Osteocyte (in vitro differentiated cells): ENCODE data around the gene ANKRD22. TPM values are rescaled to one million over a fixed set of nuclear protein-coding genes. Genes with fewer than 3 reads are reported as not detected.

ENCODE experiments used
- DNase-seq: peaks from one replicate; pipeline ENCODE4 v3.0.0; 2021; ENCODE audit warnings: mixed read lengths; ENCODE audit not compliant: unreplicated experiment; ENCODE audit errors: extremely low spot score
- H3K27ac Mint-ChIP-seq: one replicate; pipeline ENCODE4 v1.8.0; 2021; ENCODE audit warnings: mild to moderate bottlenecking, mixed read lengths; ENCODE audit not compliant: unreplicated experiment
- H3K27me3 Mint-ChIP-seq: one replicate; pipeline ENCODE4 v1.8.0; 2021; ENCODE audit warnings: mixed read lengths; ENCODE audit not compliant: unreplicated experiment
- H3K36me3 Mint-ChIP-seq: one replicate; pipeline ENCODE4 v1.8.0; 2021; ENCODE audit warnings: mixed read lengths; ENCODE audit not compliant: unreplicated experiment
- H3K4me1 Mint-ChIP-seq: one replicate; pipeline ENCODE4 v1.8.0; 2021; ENCODE audit warnings: mixed read lengths; ENCODE audit not compliant: unreplicated experiment
- H3K4me3 Mint-ChIP-seq: one replicate; pipeline ENCODE4 v1.8.0; 2021; ENCODE audit warnings: mild to moderate bottlenecking, moderate library complexity, mixed read lengths; ENCODE audit not compliant: unreplicated experiment
- H3K9me3 Mint-ChIP-seq: one replicate; pipeline ENCODE4 v1.8.0; 2021; ENCODE audit warnings: mixed read lengths; ENCODE audit not compliant: unreplicated experiment
- CTCF ChIP-seq: fragments of 200-600 bp; sonication (generic); IDR thresholded peaks from 2 replicates; pipeline ENCODE4 v1.5.0; 2021; ENCODE audit warnings: antibody characterized with exemption, mild to moderate bottlenecking, moderate library complexity
- total RNA-seq: library from RNA; stranded (reverse); gene quantifications from 2 replicates; pipeline ENCODE4 v1.2.1, GENCODE V29; 2021

ANKRD22 gene
- total RNA-seq, 1 donor from 2014 or later: not detected

- Mint-ChIP-seq H3K4me3 (no peak overlapping the region), H3K27ac (no peak overlapping the region), H3K9me3 (no peaks in the 10 kb centered on the region), H3K4me1 (peaks cover 2% of the 10 kb centered on the region), H3K27me3 (no peaks in the 10 kb centered on the region), H3K36me3 (no peaks in the 10 kb centered on the region)
- no peak for DNase-seq
- no peak for TF ChIP-seq CTCF
These were observed 3.0 kb upstream of the ANKRD22 start for GRCh38 chr10:88854684-88855083.

- no peak overlapping the region for H3K4me3 Mint-ChIP-seq
- H3K9me3 Mint-ChIP-seq: no peaks in the 10 kb centered on the region
- TF ChIP-seq CTCF: no peak
- peaks cover 6% of the 10 kb centered on the region for H3K4me1 Mint-ChIP-seq
- H3K27ac Mint-ChIP-seq: no peak overlapping the region
- no peak for DNase-seq
- H3K27me3 Mint-ChIP-seq: no peaks in the 10 kb centered on the region
- no peaks in the 10 kb centered on the region for H3K36me3 Mint-ChIP-seq
These were observed 1.7 kb upstream of the ANKRD22 start for GRCh38 chr10:88853155-88853881.

DNA sequence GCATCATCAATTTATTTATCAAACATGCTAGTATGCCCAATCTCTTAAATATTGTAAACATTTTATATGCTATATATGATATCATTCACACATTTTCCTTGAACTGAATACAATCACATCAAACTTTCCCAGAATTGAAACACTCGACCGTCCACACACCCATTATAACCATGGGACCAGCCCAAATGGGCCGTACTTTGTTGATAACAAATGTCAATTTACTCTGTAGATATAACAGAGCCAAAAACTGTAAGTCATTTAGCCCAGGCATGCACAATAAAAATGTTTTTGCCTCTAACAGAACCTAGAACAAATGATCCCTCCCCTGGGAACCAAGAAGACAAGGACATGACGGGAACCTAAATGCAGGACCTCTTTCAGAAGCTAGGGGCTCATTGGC, 683 bp upstream of the ANKRD22 start:
- DNase-seq: no peak
- no peaks in the 10 kb centered on the region for H3K36me3 Mint-ChIP-seq
- H3K4me1 Mint-ChIP-seq: peaks cover 8% of the 10 kb centered on the region
- no peak for TF ChIP-seq CTCF
- H3K4me3 Mint-ChIP-seq: no peak overlapping the region
- no peaks in the 10 kb centered on the region for H3K9me3 Mint-ChIP-seq
- no peak overlapping the region for H3K27ac Mint-ChIP-seq
- H3K27me3 Mint-ChIP-seq: no peaks in the 10 kb centered on the region

DNA sequence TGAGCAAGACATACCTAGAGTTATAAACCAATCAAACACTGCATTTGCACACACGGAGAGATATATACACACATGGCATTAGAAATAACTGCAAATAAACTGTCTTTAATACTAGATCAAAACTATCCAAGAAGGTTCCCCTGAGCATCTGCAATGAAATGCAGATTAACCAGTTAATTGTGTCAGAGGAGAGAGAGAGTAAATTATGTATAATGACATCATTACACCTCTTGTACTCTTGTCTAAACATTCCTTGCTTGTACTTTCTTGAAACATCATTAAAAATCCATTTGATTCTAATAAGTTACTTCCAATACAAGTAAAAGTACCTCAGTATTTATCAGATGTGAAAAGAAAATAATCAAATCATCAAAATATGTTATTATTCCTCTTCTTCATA, 932 bp downstream of the ANKRD22 start:
- no peaks in the 10 kb centered on the region for H3K27me3 Mint-ChIP-seq
- H3K4me3 Mint-ChIP-seq: no peak overlapping the region
- no peaks in the 10 kb centered on the region for H3K9me3 Mint-ChIP-seq
- H3K27ac Mint-ChIP-seq: no peak overlapping the region
- no peak for DNase-seq
- peaks cover 8% of the 10 kb centered on the region for H3K4me1 Mint-ChIP-seq
- H3K36me3 Mint-ChIP-seq: no peaks in the 10 kb centered on the region
- TF ChIP-seq CTCF: no peak

DNA sequence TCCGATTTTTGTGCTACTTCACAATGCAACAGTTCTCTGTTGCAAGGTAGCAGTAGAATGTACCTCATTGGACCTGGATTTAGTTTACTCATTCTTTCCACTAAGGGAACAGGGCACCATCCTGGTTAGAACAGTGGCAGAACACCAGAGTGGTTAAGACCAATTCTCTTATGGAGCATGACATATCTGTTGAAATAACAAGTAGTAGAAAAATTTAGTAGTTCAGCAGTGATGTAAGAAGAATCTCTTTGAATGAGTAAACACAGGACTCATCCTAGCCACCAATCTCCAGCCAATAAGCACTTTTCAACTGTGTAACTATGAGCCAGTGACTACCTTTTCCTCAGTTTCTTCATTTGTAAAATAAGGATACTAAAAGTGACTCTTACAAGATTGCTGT, 2.4 kb downstream of the ANKRD22 start:
- no peak overlapping the region for H3K27ac Mint-ChIP-seq
- H3K27me3 Mint-ChIP-seq: peaks cover 9% of the 10 kb centered on the region
- no peaks in the 10 kb centered on the region for H3K9me3 Mint-ChIP-seq
- peaks cover 8% of the 10 kb centered on the region for H3K4me1 Mint-ChIP-seq
- H3K4me3 Mint-ChIP-seq: no peak overlapping the region
- no peak for TF ChIP-seq CTCF
- DNase-seq: no peak
- no peaks in the 10 kb centered on the region for H3K36me3 Mint-ChIP-seq
